ENCODE data around the gene PCNX3. TPM values are rescaled to one million over a fixed set of nuclear protein-coding genes. Genes with fewer than 3 reads are reported as not detected.

Gene PCNX3
- total and polyA plus RNA-seq, 2 of the 13 experiments (the other 11 are each of a cell fraction or from before 2014, with no cell fraction given): 16.2 to 23.0 TPM

GRCh38 chr11:65615229-65615949 lies at the start of gene PCNX3 (continued):
- TF ChIP-seq ASH2L (IDR thresholded peaks at IDR 0.05; ENCODE audit: insufficient read length, low read depth, low read length): peak; percentile 48
- no peak for TF ChIP-seq ZNF557 (CRISPR knock-in tag; IDR thresholded peaks at IDR 0.05)
- TF ChIP-seq NR2C2 (CRISPR knock-in tag; IDR thresholded peaks at IDR 0.05; ENCODE audit: borderline replicate concordance): peak; percentile 100
- peak; percentile 56; the same call in 1 of the 2 replicates for TF ChIP-seq E2F1 (CRISPR knock-in tag; IDR thresholded peaks at IDR 0.05)
- no peak for TF ChIP-seq ZSCAN21 (CRISPR knock-in tag; IDR thresholded peaks at IDR 0.05; ENCODE audit: borderline replicate concordance)
- TF ChIP-seq ZNF180 (CRISPR knock-in tag; IDR thresholded peaks at IDR 0.05; ENCODE audit: borderline replicate concordance, low read depth): no peak
- TF ChIP-seq FOXP4 (CRISPR knock-in tag; IDR thresholded peaks at IDR 0.05): peak; percentile 2
- TF ChIP-seq SUZ12 (IDR thresholded peaks at IDR 0.05; ENCODE audit: low read depth, low read length): no peak
- TF ChIP-seq ZNF784 (CRISPR knock-in tag; IDR thresholded peaks at IDR 0.05; ENCODE audit: borderline replicate concordance): 0 out of 2 replicates have a peak, but pooled peaks have one; percentile 26
- 0 out of 2 replicates have a peak, but pooled peaks have one; percentile 45 for TF ChIP-seq HNF1A (IDR thresholded peaks at IDR 0.05; ENCODE audit: low read depth)
- peak; percentile 71; the same call in 1 of the 2 replicates for TF ChIP-seq HNF1A (CRISPR knock-in tag; IDR thresholded peaks at IDR 0.05; ENCODE audit: borderline replicate concordance)
- peak; percentile 43 for TF ChIP-seq PAXIP1 (CRISPR knock-in tag; conservative IDR thresholded peaks at IDR 0.05)
